Lower lobe of right lung (tissue), 2 donors: Measurements from ENCODE around the gene SAA4. TPM values are rescaled to one million over a fixed set of nuclear protein-coding genes. Genes with fewer than 3 reads are reported as not detected.

Experiments
- ATAC-seq, 2 donors: fragments of 200-7000 bp; cut with Tn5 transposase; one replicate each; pipeline ENCODE4 v1.9.1; 2020 to 2022; ENCODE audit warnings: mild to moderate bottlenecking in 2 of 2, moderate library complexity in 2 of 2
- DNase-seq: peaks from one replicate; pipeline ENCODE4 v3.0.0-alpha.2; 2020
- H3K27ac ChIP-seq: fragments of 200-600 bp; one replicate; pipeline ENCODE4 v1.8.0; 2022
- H3K27me3 ChIP-seq: fragments of 200-600 bp; one replicate; pipeline ENCODE4 v1.8.0; 2022; ENCODE audit warnings: low read depth
- H3K36me3 ChIP-seq: fragments of 200-600 bp; one replicate; pipeline ENCODE4 v1.8.0; 2022; ENCODE audit warnings: mild to moderate bottlenecking
- H3K4me1 ChIP-seq: fragments of 200-600 bp; one replicate; pipeline ENCODE4 v1.8.0; 2022
- H3K4me3 ChIP-seq: fragments of 200-600 bp; one replicate; pipeline ENCODE4 v1.8.0; 2022; ENCODE audit warnings: mild to moderate bottlenecking
- H3K9me3 ChIP-seq: fragments of 200-600 bp; one replicate; pipeline ENCODE4 v1.8.0; 2022
- intact Hi-C: fragments of 100-400 bp; cut with DNase I; formaldehyde crosslinking; loops from one replicate; pipeline ENCODE4 v1.11.0; 2022
- total RNA-seq: library from RNA; stranded (reverse); fragmentation: NEBNext Ultra II Directional; extraction: Animal tissue kit (Norgen Biotek cat#: 25700); gene quantifications from one replicate; pipeline ENCODE4 v1.2.1, GENCODE V29; 2021
- TF ChIP-seq, protein P1 (sequence below): fragments of 200-600 bp; IDR thresholded peaks from one replicate; pipeline ENCODE4 v1.8.0; 2022; ENCODE audit warnings: antibody characterized with exemption, mild to moderate bottlenecking
- donor health status: DM: no; HTN: yes; CAD: no; lungs with severe emphysema.

SAA4 gene
- total RNA-seq, 1 donor from 2014 or later, result 0.62 TPM

DNA sequence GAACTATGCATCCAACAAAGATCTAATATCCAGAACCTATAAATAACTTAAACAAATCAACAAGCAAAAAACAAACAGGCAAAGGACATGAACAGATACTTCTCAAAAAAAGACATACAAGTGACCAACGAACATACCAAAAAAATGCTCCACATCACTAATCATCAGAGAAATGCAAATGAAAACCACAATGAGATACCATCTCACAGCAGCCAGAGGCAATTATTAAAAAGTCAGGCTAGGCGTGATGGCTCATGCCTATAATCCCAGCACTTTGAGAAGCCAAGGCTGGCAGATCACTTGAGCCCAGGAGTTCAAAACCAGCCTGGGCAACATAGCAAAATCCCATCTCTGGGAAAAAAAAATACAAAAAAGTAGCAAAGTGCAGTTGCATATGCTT, 10.7 kb downstream of the SAA4 start:
- ATAC-seq (no peak), DNase-seq (no peak)
- intact Hi-C loops, result no loop called here
- Histone ChIP-seq H3K4me1 (no peaks in the 10 kb centered on the region), H3K4me3 (no peak overlapping the region), H3K9me3 (no peaks in the 10 kb centered on the region), H3K27ac (no peak overlapping the region), H3K27me3 (no peaks in the 10 kb centered on the region), H3K36me3 (no peaks in the 10 kb centered on the region)
- TF ChIP-seq, protein P1, sequence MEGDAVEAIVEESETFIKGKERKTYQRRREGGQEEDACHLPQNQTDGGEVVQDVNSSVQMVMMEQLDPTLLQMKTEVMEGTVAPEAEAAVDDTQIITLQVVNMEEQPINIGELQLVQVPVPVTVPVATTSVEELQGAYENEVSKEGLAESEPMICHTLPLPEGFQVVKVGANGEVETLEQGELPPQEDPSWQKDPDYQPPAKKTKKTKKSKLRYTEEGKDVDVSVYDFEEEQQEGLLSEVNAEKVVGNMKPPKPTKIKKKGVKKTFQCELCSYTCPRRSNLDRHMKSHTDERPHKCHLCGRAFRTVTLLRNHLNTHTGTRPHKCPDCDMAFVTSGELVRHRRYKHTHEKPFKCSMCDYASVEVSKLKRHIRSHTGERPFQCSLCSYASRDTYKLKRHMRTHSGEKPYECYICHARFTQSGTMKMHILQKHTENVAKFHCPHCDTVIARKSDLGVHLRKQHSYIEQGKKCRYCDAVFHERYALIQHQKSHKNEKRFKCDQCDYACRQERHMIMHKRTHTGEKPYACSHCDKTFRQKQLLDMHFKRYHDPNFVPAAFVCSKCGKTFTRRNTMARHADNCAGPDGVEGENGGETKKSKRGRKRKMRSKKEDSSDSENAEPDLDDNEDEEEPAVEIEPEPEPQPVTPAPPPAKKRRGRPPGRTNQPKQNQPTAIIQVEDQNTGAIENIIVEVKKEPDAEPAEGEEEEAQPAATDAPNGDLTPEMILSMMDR, result no peak

DNA sequence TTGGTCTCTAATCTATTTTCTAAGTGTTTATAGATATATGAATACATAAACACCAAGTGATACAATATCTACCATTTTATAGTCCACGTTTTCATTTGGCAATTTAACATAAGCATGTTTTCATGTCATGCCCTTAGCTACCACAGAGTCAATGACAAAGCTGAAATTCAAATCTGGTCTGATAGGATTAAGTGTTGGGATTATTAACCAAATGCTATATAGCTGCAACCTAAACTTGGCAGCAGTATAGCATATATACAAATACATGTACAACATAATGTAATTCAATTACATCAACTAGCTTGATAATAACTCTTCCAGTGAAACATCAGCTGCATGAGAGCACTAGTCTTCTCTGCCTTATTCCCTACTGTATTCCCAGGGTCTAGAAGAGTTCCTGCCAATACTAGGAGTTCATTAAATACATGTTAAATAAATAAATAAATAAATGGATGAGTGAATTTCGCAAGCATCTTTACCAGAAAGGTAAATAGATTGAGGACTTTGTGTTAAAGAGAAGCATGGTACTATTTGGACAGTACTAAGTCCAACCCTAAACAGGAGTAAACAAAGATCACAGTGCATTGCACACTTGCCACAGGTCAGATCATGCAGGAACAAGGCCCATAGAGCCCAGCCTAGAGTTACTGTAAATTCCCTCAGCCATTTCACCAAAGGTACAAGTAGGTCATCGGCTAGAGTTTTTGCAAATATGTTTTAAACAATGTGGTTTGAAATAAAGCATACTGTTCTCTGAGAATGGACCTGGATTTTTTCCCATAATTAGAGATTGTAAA, 12.8 kb downstream of the SAA4 start:
- no peak for DNase-seq
- Histone ChIP-seq H3K27me3 (no peaks in the 10 kb centered on the region), H3K9me3 (no peaks in the 10 kb centered on the region), H3K36me3 (no peaks in the 10 kb centered on the region), H3K4me1 (no peaks in the 10 kb centered on the region), H3K4me3 (no peak overlapping the region), H3K27ac (no peak overlapping the region)
- intact Hi-C loops, result no loop called here
- no peak for ATAC-seq
- TF ChIP-seq, protein P1, result no peak

- no peaks in the 10 kb centered on the region for H3K4me1 ChIP-seq
- no peak overlapping the region for H3K27ac ChIP-seq
- TF ChIP-seq, protein P1, result no peak
- H3K27me3 ChIP-seq, result no peaks in the 10 kb centered on the region
- ATAC-seq (no peak), DNase-seq (no peak)
- H3K4me3 ChIP-seq, result no peak overlapping the region
- no peaks in the 10 kb centered on the region for H3K36me3 ChIP-seq
- intact Hi-C loops, result no loop called here
- no peaks in the 10 kb centered on the region for H3K9me3 ChIP-seq
These were observed 13.7 kb downstream of the SAA4 start for GRCh38 chr11:18222814-18223421.

DNA sequence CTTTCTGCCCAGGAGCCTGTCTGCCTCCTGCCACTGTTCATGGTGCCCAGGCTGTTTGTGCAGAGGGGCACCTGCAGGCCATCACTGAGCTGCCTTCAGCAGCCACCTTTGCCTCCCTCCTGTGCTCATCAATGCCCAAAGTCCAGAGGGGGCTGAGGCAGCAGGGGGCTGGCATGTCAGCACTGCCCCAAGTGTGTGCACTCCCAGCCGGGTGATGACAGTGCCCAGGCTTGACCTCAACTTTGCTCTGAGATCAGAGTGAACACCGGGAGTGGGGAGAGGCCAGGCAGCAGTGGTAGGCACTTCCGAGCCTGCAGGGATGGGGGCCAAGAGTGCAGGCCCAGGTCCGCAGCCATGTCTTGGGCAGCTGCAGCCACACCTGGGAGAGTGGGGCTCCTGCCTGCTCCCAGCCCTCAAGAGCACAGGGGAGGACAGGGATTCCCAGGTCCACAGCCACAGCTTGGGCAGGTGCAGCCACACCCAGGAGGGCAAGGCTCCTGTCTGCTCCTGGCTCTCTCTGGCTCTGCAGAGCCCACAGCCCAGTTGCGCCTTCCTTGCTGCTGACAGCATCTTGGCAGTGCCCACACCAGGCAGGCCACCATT, 15.2 kb downstream of the SAA4 start:
- H3K9me3 ChIP-seq, result no peaks in the 10 kb centered on the region
- intact Hi-C loops, result no loop called here
- H3K27ac ChIP-seq, result no peak overlapping the region
- no peaks in the 10 kb centered on the region for H3K27me3 ChIP-seq
- ATAC-seq (peak in 1 of 2 donors; percentile 17), DNase-seq (no peak)
- H3K36me3 ChIP-seq, result no peaks in the 10 kb centered on the region
- no peaks in the 10 kb centered on the region for H3K4me1 ChIP-seq
- no peak overlapping the region for H3K4me3 ChIP-seq
- TF ChIP-seq, protein P1, result no peak

GRCh38 chr11:18209058-18209457, 27.5 kb downstream of the SAA4 start:
- no peak overlapping the region for H3K4me3 ChIP-seq
- TF ChIP-seq, protein P1, result no peak
- ATAC-seq, result no peak
- intact Hi-C loops, result no loop called here
- no peak for DNase-seq
- H3K4me1 ChIP-seq, result no peaks in the 10 kb centered on the region
- H3K9me3 ChIP-seq, result no peaks in the 10 kb centered on the region
- H3K27me3 ChIP-seq, result peaks cover 26% of the 10 kb centered on the region
- no peak overlapping the region for H3K27ac ChIP-seq
- H3K36me3 ChIP-seq, result no peaks in the 10 kb centered on the region
